Transverse colon (tissue), 3 donors: ENCODE measurements around the gene EVI5L.
"Not testable (repeated sequence)": the region's sequence is repeated elsewhere in the genome, so short reads cannot be mapped to it uniquely, and the experiment has no call there.

Experiments used
- EP300 ChIP-seq: sonication (generic); formaldehyde crosslinking; IDR thresholded peaks from one replicate; pipeline ENCODE4 v1.6.1; 2017; ENCODE audit warnings: antibody characterized with exemption, low read depth
- TF ChIP-seq, protein P1 (sequence below), 5 experiments: fragments of 200-600 bp in 3 of 5; fragments of 450-650 bp in 2 of 5; sonication (generic) in 3 of 5; IDR thresholded peaks; 1 replicate in 2 of 5; 2 replicates in 3 of 5; pipeline ENCODE4 v1.5.1; 2016 to 2017; ENCODE audit warnings: antibody characterized with exemption in 5 of 5, inconsistent platforms in 3 of 5, mild to moderate bottlenecking in 2 of 5, moderate library complexity in 1 of 5

GRCh38 chr19:7893362-7894101 is 63.5 kb downstream of the EVI5L start:
- TF ChIP-seq EP300: not testable (repeated sequence)
- TF ChIP-seq, protein P1, sequence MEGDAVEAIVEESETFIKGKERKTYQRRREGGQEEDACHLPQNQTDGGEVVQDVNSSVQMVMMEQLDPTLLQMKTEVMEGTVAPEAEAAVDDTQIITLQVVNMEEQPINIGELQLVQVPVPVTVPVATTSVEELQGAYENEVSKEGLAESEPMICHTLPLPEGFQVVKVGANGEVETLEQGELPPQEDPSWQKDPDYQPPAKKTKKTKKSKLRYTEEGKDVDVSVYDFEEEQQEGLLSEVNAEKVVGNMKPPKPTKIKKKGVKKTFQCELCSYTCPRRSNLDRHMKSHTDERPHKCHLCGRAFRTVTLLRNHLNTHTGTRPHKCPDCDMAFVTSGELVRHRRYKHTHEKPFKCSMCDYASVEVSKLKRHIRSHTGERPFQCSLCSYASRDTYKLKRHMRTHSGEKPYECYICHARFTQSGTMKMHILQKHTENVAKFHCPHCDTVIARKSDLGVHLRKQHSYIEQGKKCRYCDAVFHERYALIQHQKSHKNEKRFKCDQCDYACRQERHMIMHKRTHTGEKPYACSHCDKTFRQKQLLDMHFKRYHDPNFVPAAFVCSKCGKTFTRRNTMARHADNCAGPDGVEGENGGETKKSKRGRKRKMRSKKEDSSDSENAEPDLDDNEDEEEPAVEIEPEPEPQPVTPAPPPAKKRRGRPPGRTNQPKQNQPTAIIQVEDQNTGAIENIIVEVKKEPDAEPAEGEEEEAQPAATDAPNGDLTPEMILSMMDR (IDR thresholded peaks at IDR 0.05): not testable (repeated sequence)
